WTC11 (cell line): ENCODE data around the gene C12orf75. TPM values are rescaled to one million over a fixed set of nuclear protein-coding genes. Genes with fewer than 3 reads are reported as not detected.

Experiments used
- ATAC-seq: fragments of 200-7000 bp; cut with Tn5 transposase; 2 replicates; pipeline ENCODE4 v1.10.0; 2021; ENCODE audit warnings: mild to moderate bottlenecking, moderate library complexity
- CTCF ChIA-PET: fragments of 300-600 bp; sonication (Branson Sonifier 250); formaldehyde crosslinking; loops from one replicate; lab custom pipeline; 2021; ENCODE audit warnings: antibody characterized with exemption; lab: Charles Lee
- POLR2A ChIA-PET: fragments of 350-600 bp; sonication (Branson Sonifier 250); formaldehyde crosslinking; loops from one replicate; lab custom pipeline; 2021; ENCODE audit warnings: antibody characterized with exemption; lab: Charles Lee
- DNase-seq: peaks from one replicate; pipeline ENCODE4 v3.0.0; 2021; ENCODE audit warnings: low spot score
- H3K27ac Mint-ChIP-seq: 2 replicates; pipeline ENCODE4 v1.8.0; 2021; ENCODE audit warnings: mixed read lengths
- H3K27me3 Mint-ChIP-seq: 2 replicates; pipeline ENCODE4 v1.8.0; 2021; ENCODE audit warnings: low read depth, mild to moderate bottlenecking, moderate library complexity, mixed read lengths
- H3K36me3 Mint-ChIP-seq: 2 replicates; pipeline ENCODE4 v1.8.0; 2021; ENCODE audit warnings: mixed read lengths
- H3K4me1 Mint-ChIP-seq: 2 replicates; pipeline ENCODE4 v1.8.0; 2022; ENCODE audit warnings: mixed read lengths
- H3K4me3 Mint-ChIP-seq: 2 replicates; pipeline ENCODE4 v1.8.0; 2021; ENCODE audit warnings: mild to moderate bottlenecking, moderate library complexity, mixed read lengths
- H3K9me3 Mint-ChIP-seq: 2 replicates; pipeline ENCODE4 v1.8.0; 2021; ENCODE audit warnings: mixed read lengths
- ARID4B ChIP-seq: sonication (generic); formaldehyde crosslinking; IDR thresholded peaks from 2 replicates; pipeline ENCODE4 v1.8.0; 2023; ENCODE audit warnings: missing genetic modification reagents, mild to moderate bottlenecking, borderline replicate concordance
- CREB1 ChIP-seq: sonication (generic); formaldehyde crosslinking; IDR thresholded peaks from 2 replicates; pipeline ENCODE4 v1.8.0; 2023; ENCODE audit warnings: mild to moderate bottlenecking, missing genetic modification reagents
- E2F4 ChIP-seq: sonication (generic); formaldehyde crosslinking; IDR thresholded peaks from 2 replicates; pipeline ENCODE4 v1.8.1; 2022; ENCODE audit warnings: low read depth, mild to moderate bottlenecking, moderate library complexity, missing genetic modification reagents, borderline replicate concordance
- FOXP1 ChIP-seq: sonication (generic); formaldehyde crosslinking; IDR thresholded peaks from 2 replicates; pipeline ENCODE4 v1.8.0; 2022; ENCODE audit warnings: missing genetic modification reagents, mild to moderate bottlenecking, moderate library complexity, borderline replicate concordance
- GTF2I ChIP-seq: fragments of 250-450 bp; sonication (Bioruptor Pico); conservative IDR thresholded peaks from 2 replicates; pipeline ENCODE4 v1.4.0; 2021; ENCODE audit warnings: mild to moderate bottlenecking
- HMGA2 ChIP-seq: fragments of 250-450 bp; sonication (Bioruptor Pico); IDR thresholded peaks from 2 replicates; pipeline ENCODE4 v1.4.0; 2021; ENCODE audit warnings: mild to moderate bottlenecking, moderate library complexity
- NFATC4 ChIP-seq: fragments of 250-450 bp; sonication (Bioruptor Pico); IDR thresholded peaks from 2 replicates; pipeline ENCODE4 v1.9.0; 2021; ENCODE audit warnings: mild to moderate bottlenecking
- NFE2L1 ChIP-seq: sonication (generic); formaldehyde crosslinking; IDR thresholded peaks from 2 replicates; pipeline ENCODE4 v1.8.1; 2023; ENCODE audit warnings: missing genetic modification reagents
- NR1H2 ChIP-seq: sonication (generic); formaldehyde crosslinking; IDR thresholded peaks from 2 replicates; pipeline ENCODE4 v1.9.0; 2021; ENCODE audit warnings: mild to moderate bottlenecking, moderate library complexity, missing genetic modification reagents
- NR2C2 ChIP-seq: sonication (generic); formaldehyde crosslinking; IDR thresholded peaks from 2 replicates; pipeline ENCODE4 v1.8.0; 2022; ENCODE audit warnings: mild to moderate bottlenecking, missing genetic modification reagents
- NR3C1 ChIP-seq: sonication (generic); formaldehyde crosslinking; conservative IDR thresholded peaks from 2 replicates; pipeline ENCODE4 v1.8.1; 2023; ENCODE audit warnings: low read depth, mild to moderate bottlenecking, missing genetic modification reagents
- RELA ChIP-seq: sonication (generic); formaldehyde crosslinking; IDR thresholded peaks from 2 replicates; pipeline ENCODE4 v1.8.1; 2022; ENCODE audit warnings: missing genetic modification reagents, mild to moderate bottlenecking, borderline replicate concordance
- RORB ChIP-seq: fragments of 250-450 bp; sonication (Bioruptor Pico); IDR thresholded peaks from 2 replicates; pipeline ENCODE4 v1.9.0; 2021; ENCODE audit warnings: mild to moderate bottlenecking
- SP1 ChIP-seq: sonication (generic); formaldehyde crosslinking; conservative IDR thresholded peaks from 2 replicates; pipeline ENCODE4 v1.8.1; 2022; ENCODE audit warnings: missing genetic modification reagents
- STAT6 ChIP-seq: sonication (generic); formaldehyde crosslinking; conservative IDR thresholded peaks from 2 replicates; pipeline ENCODE4 v1.8.1; 2023; ENCODE audit warnings: mild to moderate bottlenecking, low read depth, missing genetic modification reagents, moderate library complexity
- TP53 ChIP-seq: sonication (generic); formaldehyde crosslinking; IDR thresholded peaks from 2 replicates; pipeline ENCODE4 v1.8.1; 2023; ENCODE audit warnings: mild to moderate bottlenecking, missing genetic modification reagents
- USF2 ChIP-seq: sonication (generic); formaldehyde crosslinking; IDR thresholded peaks from 2 replicates; pipeline ENCODE4 v1.8.1; 2023; ENCODE audit warnings: mild to moderate bottlenecking, missing genetic modification reagents, moderate library complexity
- ZMAT4 ChIP-seq: fragments of 250-450 bp; sonication (Bioruptor Pico); IDR thresholded peaks from 2 replicates; pipeline ENCODE4 v1.9.0; 2021; ENCODE audit warnings: mild to moderate bottlenecking
- ZNF232 ChIP-seq: sonication (generic); formaldehyde crosslinking; IDR thresholded peaks from 2 replicates; pipeline ENCODE4 v1.8.0; 2022; ENCODE audit warnings: mild to moderate bottlenecking, missing genetic modification reagents
- ZNF263 ChIP-seq: sonication (generic); formaldehyde crosslinking; IDR thresholded peaks from 2 replicates; pipeline ENCODE4 v1.8.1; 2022; ENCODE audit warnings: low read depth, mild to moderate bottlenecking, moderate library complexity, missing genetic modification reagents
- ZNF281 ChIP-seq: sonication (generic); formaldehyde crosslinking; IDR thresholded peaks from 2 replicates; pipeline ENCODE4 v1.8.0; 2023; ENCODE audit warnings: mild to moderate bottlenecking, missing genetic modification reagents
- ZNF423 ChIP-seq: fragments of 250-450 bp; sonication (Bioruptor Pico); IDR thresholded peaks from 2 replicates; pipeline ENCODE4 v2.1.2; 2022; ENCODE audit warnings: mild to moderate bottlenecking, moderate library complexity
- total RNA-seq: library from RNA; stranded (reverse); gene quantifications from 3 replicates; pipeline ENCODE4 v1.2.3, GENCODE V29; 2021

Gene C12orf75
- total RNA-seq, 1 experiment from 2014 or later, result 25.5 TPM

GRCh38 chr12:105280966-105281693 is 49.4 kb upstream of the C12orf75 start (continued):
- TF ChIP-seq ARID4B (no peak), ZNF232 (CRISPR knock-in tag) (no peak), NR3C1 (CRISPR knock-in tag) (no peak), ZNF281 (CRISPR knock-in tag) (no peak)

- H3K4me3 Mint-ChIP-seq, result no peak overlapping the region
- DNase-seq, result no peak
- no peak for ATAC-seq
- peaks cover under 1% of the 10 kb centered on the region for H3K4me1 Mint-ChIP-seq
- ChIA-PET CTCF (no interaction called here), POLR2A (no interaction called here)
- no peak overlapping the region for H3K27ac Mint-ChIP-seq
- TF ChIP-seq E2F4 (CRISPR knock-in tag), result no peak
- TF ChIP-seq NR3C1 (CRISPR knock-in tag), result no peak
- no peak for TF ChIP-seq NFE2L1 (CRISPR knock-in tag)
- TF ChIP-seq FOXP1 (CRISPR knock-in tag), result no peak
- no peak for TF ChIP-seq ZNF263 (CRISPR knock-in tag)
- TF ChIP-seq NR1H2 (CRISPR knock-in tag), result no peak
- TF ChIP-seq ZNF423 (CRISPR knock-in tag), result no peak
- TF ChIP-seq HMGA2 (CRISPR knock-in tag), result no peak
- no peak for TF ChIP-seq STAT6 (CRISPR knock-in tag)
- TF ChIP-seq RELA (CRISPR knock-in tag), result no peak
- TF ChIP-seq NFATC4 (CRISPR knock-in tag), result no peak
- no peak for TF ChIP-seq RORB (CRISPR knock-in tag)
- no peak for TF ChIP-seq ZMAT4 (CRISPR knock-in tag)
- TF ChIP-seq CREB1, result no peak
- no peak for TF ChIP-seq SP1 (CRISPR knock-in tag)
- no peak for TF ChIP-seq USF2
- no peak for TF ChIP-seq TP53
- no peak for TF ChIP-seq NR2C2
- TF ChIP-seq GTF2I (CRISPR knock-in tag), result no peak
- H3K36me3 Mint-ChIP-seq, result no peaks in the 10 kb centered on the region
- no peaks in the 10 kb centered on the region for H3K9me3 Mint-ChIP-seq
- peaks cover 8% of the 10 kb centered on the region for H3K27me3 Mint-ChIP-seq
Measured at GRCh38 chr12:105281694-105282049, 48.8 kb upstream of the C12orf75 start.
